SK-N-SH (cell line): ENCODE data around the gene PASK.

Source experiments
- CTCF ChIP-seq: fragments of 200-600 bp; sonication (generic); IDR thresholded peaks from 2 replicates; pipeline ENCODE4 v1.6.1; 2017; ENCODE audit warnings: antibody characterized with exemption, mild to moderate bottlenecking, moderate library complexity
- EZH2phosphoT487 ChIP-seq: fragments of 200-600 bp; sonication (generic); IDR thresholded peaks from 2 replicates; pipeline ENCODE4 v1.6.1; 2017; ENCODE audit warnings: low read depth, mixed run types, mild to moderate bottlenecking, antibody characterized with exemption, moderate library complexity, borderline replicate concordance
- GATA2 ChIP-seq: sonication (generic); formaldehyde crosslinking; IDR thresholded peaks from 2 replicates; pipeline ENCODE4 v1.5.0; 2020; ENCODE audit warnings: mild to moderate bottlenecking, missing genetic modification reagents
- MXI1 ChIP-seq: IDR thresholded peaks from 2 replicates; pipeline ENCODE4 v1.6.1; 2012; ENCODE audit warnings: mild to moderate bottlenecking, low read depth, low read length, improper control_type of control experiment
- POLR2AphosphoS5 ChIP-seq: IDR thresholded peaks from 2 replicates; pipeline ENCODE4 v1.6.1; 2012; ENCODE audit warnings: low read depth, low read length
- USF1 ChIP-seq: IDR thresholded peaks from 2 replicates; pipeline ENCODE4 v1.4.0; 2012; ENCODE audit warnings: low read depth, borderline replicate concordance
- TF ChIP-seq, protein P1 (sequence below): IDR thresholded peaks from 2 replicates; pipeline ENCODE4 v1.6.1; 2012; ENCODE audit warnings: mild to moderate bottlenecking, low read depth, low read length, moderate library complexity

- TF ChIP-seq, protein P1, sequence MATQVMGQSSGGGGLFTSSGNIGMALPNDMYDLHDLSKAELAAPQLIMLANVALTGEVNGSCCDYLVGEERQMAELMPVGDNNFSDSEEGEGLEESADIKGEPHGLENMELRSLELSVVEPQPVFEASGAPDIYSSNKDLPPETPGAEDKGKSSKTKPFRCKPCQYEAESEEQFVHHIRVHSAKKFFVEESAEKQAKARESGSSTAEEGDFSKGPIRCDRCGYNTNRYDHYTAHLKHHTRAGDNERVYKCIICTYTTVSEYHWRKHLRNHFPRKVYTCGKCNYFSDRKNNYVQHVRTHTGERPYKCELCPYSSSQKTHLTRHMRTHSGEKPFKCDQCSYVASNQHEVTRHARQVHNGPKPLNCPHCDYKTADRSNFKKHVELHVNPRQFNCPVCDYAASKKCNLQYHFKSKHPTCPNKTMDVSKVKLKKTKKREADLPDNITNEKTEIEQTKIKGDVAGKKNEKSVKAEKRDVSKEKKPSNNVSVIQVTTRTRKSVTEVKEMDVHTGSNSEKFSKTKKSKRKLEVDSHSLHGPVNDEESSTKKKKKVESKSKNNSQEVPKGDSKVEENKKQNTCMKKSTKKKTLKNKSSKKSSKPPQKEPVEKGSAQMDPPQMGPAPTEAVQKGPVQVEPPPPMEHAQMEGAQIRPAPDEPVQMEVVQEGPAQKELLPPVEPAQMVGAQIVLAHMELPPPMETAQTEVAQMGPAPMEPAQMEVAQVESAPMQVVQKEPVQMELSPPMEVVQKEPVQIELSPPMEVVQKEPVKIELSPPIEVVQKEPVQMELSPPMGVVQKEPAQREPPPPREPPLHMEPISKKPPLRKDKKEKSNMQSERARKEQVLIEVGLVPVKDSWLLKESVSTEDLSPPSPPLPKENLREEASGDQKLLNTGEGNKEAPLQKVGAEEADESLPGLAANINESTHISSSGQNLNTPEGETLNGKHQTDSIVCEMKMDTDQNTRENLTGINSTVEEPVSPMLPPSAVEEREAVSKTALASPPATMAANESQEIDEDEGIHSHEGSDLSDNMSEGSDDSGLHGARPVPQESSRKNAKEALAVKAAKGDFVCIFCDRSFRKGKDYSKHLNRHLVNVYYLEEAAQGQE: no peak
- TF ChIP-seq GATA2 (CRISPR knock-in tag) (no peak), EZH2phosphoT487 (no peak), POLR2AphosphoS5 (no peak), CTCF (no peak), USF1 (no peak), MXI1 (no peak)
Measured at GRCh38 chr2:241187918-241188234, 38.6 kb upstream of the PASK start.
